ENCODE results near the gene SIX3.
A peak's percentile ranks its signal among the peaks of the same experiment; 100 is the strongest.

The SIX3 gene

DNA sequence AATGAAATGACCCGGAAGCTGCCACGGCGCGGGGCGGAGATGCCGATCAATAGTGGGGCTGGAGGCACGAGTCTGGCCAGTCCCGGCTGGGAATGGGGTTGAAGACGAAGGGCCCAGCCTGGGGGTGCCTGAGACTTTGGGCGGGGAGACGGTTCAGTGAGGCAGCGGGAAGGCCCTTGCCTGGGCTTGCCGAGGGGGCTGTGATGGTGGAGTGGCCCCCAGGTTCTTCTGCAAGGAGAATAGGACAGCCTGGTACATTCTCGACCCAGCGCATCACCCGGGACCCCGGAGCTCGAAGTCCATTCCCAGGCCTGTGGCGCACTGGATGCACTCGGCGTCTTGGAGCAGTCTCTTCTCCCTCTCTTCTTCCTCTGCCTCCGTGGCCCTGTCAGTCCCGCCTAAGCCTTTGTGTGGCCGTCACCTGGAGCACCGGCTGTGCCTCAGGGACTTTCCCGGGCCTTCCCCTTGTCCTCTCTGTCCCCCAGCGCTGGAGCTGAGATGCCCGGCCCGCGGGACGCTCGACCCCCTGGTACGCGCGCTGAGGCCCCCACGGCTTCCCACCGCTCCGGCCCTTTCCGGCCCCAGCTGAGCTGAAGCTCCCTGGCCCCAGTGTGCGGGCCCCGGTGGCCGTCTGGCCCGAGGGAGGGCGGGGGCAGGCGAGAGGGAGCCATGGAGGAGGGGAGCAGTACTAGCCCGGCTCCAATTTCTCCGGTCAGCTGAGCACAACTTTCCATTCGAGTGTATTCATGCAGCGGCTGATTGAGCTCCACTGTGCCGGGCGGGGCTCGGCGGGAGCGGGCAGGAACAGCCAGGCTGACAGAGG, 8.0 kb downstream of the SIX3 start:
- in situ Hi-C loops (cut with MboI; ENCODE audit: low pct_unique_long_range_greater_than_20kb, low sequenced_read_pairs, unreplicated experiment), result loop anchor here (25.0 kb wide), 1 partner anchor 862 kb away; no protein-coding TSS in a partner anchor
- DNase-seq (ENCODE audit: low spot score), result no peak
- TF ChIP-seq, protein P1, sequence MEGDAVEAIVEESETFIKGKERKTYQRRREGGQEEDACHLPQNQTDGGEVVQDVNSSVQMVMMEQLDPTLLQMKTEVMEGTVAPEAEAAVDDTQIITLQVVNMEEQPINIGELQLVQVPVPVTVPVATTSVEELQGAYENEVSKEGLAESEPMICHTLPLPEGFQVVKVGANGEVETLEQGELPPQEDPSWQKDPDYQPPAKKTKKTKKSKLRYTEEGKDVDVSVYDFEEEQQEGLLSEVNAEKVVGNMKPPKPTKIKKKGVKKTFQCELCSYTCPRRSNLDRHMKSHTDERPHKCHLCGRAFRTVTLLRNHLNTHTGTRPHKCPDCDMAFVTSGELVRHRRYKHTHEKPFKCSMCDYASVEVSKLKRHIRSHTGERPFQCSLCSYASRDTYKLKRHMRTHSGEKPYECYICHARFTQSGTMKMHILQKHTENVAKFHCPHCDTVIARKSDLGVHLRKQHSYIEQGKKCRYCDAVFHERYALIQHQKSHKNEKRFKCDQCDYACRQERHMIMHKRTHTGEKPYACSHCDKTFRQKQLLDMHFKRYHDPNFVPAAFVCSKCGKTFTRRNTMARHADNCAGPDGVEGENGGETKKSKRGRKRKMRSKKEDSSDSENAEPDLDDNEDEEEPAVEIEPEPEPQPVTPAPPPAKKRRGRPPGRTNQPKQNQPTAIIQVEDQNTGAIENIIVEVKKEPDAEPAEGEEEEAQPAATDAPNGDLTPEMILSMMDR (IDR thresholded peaks at IDR 0.05; ENCODE audit: extremely low read depth, insufficient read depth, missing control alignments), result no peak

DNA sequence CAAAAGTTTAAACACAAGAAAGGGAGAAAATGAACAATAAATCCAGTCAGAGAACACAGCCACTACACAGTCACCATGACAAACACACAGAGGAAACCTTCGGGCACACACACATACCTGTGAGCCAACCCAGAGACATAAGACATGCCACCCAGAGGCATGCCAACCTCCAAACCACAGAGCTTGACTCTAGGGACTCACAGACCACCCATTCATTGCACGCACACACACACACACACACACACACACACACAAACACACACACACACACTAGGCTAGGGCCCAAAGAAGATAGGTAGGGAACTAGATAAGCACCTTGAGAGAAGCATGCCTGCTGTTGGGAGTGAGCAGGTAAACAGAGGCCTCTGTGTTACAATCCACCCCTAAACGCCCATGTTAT, 9.1 kb downstream of the SIX3 start:
- TF ChIP-seq, protein P1 (IDR thresholded peaks at IDR 0.05; ENCODE audit: extremely low read depth, insufficient read depth, missing control alignments), result no peak
- DNase-seq (ENCODE audit: low spot score), result no peak
- in situ Hi-C loops (cut with MboI; ENCODE audit: low pct_unique_long_range_greater_than_20kb, low sequenced_read_pairs, unreplicated experiment), result no loop called here

DNA sequence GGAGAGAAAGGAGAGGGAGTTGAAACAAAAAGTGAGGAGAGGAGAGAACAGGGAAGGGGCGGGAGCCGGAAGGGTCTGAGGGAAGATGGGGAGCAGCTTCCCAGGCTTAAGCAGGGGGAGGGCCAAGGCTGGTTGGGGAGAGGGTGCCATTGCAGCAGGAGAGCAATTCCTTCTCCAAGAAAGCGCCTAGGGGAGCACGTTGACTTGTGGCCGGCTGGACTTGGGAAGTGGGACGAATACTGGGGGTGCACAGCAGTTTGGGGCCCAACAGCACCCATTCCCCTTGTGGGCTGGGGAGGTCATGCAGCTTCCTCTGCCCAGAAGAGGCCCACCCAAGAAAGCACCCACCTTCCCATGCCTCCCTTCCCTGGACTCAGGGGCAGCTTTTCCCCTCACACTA, 9.6 kb downstream of the SIX3 start:
- TF ChIP-seq, protein P1 (IDR thresholded peaks at IDR 0.05; ENCODE audit: extremely low read depth, insufficient read depth, missing control alignments), result no peak
- in situ Hi-C loops (cut with MboI; ENCODE audit: low pct_unique_long_range_greater_than_20kb, low sequenced_read_pairs, unreplicated experiment), result no loop called here

DNA sequence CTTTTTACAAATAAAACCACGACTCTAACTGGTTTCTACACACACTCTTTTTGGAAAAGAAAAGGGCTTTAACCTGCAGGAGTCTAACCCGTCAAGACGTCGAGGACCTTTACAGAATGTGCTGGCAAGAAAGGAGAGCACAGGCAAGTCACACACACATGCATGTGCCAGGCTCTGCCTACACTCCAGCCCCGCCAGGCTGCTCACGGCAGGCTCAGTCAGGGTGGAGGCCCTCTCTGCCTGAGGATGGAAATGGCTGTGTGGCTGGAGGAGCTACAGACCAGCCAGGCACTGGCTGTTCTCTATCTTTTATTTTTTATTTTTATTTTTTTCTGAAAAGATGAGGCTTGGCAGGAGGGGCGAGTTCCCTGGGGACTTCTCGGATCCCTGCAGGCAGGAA, 10.2 kb downstream of the SIX3 start:
- no peak for DNase-seq (ENCODE audit: low spot score)
- TF ChIP-seq, protein P1 (IDR thresholded peaks at IDR 0.05; ENCODE audit: extremely low read depth, insufficient read depth, missing control alignments), result no peak
- in situ Hi-C loops (cut with MboI; ENCODE audit: low pct_unique_long_range_greater_than_20kb, low sequenced_read_pairs, unreplicated experiment), result no loop called here

More for the DNA sequence above, 9.6 kb downstream of the SIX3 start:
- no peak for DNase-seq (ENCODE audit: low spot score)

DNA sequence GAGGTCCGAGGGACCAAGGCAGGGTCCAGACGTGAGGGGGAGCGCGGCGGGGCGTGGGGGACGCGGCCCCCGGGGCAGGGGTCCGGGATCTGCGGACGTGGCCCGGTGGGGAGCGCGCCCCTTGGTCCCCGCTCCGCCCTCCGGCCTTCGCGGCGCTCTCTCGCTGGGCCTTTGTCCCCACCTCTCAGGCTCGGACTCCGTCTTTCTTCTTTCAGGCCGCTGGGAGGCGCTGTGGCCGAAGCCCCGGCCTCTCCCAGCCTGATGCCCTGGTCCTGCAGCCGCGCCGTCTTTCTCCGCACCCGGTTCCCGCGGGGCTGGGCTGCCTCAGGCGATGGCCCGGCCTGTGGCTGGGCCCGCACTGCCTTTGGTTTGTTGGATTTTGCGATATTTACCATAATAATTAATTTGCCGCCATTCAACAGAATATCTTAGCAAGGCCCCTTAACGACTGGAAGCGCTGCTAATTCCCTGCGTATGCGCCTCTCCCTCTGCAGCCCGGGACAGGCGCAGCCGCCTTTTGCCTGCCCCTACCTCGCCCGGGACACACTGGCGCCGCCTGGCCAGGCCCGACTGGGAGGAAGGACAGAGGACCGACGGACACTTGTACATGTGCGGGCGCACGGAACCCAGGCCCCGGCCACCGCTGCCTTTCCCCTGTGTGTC, 10.8 kb downstream of the SIX3 start:
- TF ChIP-seq, protein P1 (IDR thresholded peaks at IDR 0.05; ENCODE audit: extremely low read depth, insufficient read depth, missing control alignments), result peak; percentile 91
- peak; percentile 87 for DNase-seq (ENCODE audit: low spot score)
- in situ Hi-C loops (cut with MboI; ENCODE audit: low pct_unique_long_range_greater_than_20kb, low sequenced_read_pairs, unreplicated experiment), result no loop called here

DNA sequence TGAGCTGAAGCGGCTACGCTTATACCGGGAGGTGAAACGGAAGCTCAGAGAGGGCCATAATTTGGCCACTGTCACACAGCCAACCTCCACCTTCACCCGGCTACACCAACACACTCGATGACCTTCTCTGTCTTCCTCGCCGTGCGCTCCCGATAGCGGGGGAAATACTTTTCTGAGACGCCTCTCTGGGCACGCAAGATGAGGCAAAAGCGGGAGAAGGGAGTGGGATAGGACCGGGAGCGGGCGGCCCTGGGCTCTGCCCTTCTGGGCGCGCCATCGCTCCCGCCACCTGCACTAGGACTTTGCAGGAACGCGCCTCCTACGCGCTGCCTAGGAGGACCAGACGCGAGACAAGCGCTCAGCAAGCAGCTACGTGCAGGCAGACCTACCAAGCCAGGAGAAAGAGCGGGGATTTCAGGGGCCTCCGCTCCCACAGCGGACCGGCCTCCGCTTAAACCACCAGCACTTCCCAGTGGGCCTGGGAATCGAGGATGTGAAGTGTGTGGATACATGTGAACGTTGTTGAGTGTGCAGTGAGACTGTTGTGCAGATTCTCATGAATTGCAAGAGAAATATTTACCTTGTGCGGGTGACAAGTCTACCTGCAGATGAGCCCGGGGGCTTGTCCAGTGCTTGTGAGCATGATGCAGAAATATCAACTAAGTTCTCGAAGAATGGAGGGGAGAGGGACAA, 11.4 kb downstream of the SIX3 start:
- in situ Hi-C loops (cut with MboI; ENCODE audit: low pct_unique_long_range_greater_than_20kb, low sequenced_read_pairs, unreplicated experiment), result no loop called here
- DNase-seq (ENCODE audit: low spot score), result no peak

More for the DNA sequence above, 11.4 kb downstream of the SIX3 start:
- TF ChIP-seq, protein P1 (IDR thresholded peaks at IDR 0.05; ENCODE audit: extremely low read depth, insufficient read depth, missing control alignments), result no peak
